Measurements from ENCODE around the gene PRRC2B.

PRRC2B gene

DNA sequence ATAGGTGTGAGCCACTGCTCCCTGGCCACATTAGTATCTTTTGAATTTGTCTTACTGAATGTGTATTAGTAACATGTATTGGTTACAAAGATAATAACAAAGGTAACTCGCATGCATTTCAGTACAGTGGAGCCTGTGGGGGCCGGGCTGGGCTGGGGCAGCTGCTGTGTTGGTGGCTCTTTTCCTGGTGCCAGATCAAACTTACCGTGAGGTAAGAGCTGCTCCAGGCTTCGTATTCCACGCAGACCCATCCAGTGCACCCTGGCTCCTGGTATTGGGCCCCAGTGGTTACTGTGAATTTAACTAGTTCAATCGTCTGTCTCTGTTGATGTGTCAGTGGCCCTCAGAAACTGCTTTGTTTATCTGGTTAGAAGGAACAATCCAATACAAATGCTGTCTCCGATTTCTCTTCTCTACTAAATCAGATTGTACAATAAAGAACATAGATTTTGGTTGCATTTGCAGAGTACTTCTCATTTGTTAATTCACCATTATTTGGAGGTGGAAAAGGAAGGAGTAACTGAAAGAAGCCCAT is 15.6 kb downstream of the PRRC2B start:
- no peak for DNase-seq (ENCODE audit: low read depth)

DNA sequence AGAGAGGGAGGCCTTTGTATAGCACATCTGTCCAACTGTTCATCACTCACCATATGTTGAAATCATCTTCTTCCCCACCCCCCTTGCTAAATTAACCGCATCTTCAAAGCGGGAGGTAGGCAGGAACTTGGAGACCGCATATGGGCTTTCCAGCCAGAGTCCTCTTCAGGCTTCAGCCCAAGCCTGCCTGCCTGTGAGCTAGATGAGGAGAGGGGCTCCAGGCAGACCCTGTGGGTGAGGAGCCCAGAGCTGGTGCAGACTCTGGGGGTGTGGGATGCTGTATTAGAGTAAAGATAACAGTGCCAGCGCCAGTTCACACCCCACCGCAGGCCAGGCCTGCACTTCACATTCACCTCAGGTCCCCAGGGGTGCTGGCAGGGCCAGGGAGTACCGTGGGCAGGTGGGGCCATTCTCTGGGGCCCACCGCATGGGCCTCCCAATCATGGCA is 16.2 kb downstream of the PRRC2B start:
- DNase-seq (ENCODE audit: low read depth): no peak

DNA sequence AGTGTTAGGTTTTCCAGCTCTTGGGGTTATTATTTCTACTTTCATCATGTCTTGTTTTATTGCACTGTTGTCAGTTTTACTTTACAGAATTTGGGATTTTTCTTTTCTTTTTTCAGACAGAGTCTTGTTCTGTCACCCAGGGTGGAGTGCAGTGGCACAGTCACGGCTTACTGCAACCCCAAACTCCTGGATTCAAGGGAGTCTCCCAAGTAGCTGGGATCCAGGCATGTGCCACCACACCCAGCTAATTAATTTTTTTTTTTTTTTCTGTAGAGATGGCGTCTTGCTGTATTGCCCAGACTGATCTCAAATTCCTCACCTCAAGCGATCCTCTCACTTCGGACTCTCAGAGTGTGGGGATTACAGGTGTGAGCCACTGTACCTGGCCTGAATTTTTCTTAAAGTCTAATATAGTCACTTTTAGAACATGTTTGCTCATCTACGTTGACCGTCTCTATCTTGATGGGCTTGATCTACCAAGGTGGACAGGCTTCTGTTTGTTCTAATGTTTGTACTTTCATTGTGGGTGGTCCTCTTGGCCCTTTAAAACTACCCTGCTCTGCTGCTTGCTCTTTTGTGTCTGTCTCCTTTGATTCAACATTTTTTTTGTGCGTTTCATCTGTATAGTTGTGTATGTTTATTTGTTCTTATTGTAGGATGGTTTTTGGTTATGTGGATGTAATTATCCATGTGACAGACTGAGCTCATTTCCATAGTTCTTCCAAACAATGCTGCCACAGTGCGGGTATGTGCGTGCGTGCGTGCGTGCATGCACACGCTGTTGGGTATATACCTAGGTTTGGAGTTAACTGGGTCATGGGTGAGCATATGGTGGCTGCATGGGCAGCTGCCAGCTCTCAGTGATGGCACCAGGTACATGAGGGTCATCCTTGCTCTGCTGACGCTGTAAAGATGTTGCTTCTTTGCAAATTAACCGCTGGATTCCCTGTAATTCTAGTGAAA is 18.1 kb downstream of the PRRC2B start:
- DNase-seq (ENCODE audit: low read depth): no peak

DNA sequence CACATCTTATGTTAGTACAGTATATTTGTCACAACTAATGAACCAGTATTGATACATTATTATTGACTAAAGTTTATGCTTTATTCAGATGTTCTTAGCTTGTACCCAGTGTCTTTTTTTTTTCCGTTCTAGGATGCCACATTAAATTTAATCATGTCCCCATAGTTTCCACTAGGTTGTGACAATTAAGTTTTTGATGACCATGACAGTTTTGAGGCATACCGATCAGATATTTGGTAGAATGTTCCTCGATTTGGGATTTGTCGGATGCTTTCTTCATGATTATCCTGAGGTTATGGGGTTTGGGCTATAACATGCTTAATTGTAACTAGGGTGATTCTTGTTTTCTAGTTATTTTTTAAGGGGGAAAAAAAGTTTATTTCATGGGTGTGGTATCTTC is 22.6 kb downstream of the PRRC2B start:
- no peak for DNase-seq (ENCODE audit: low read depth)

DNA sequence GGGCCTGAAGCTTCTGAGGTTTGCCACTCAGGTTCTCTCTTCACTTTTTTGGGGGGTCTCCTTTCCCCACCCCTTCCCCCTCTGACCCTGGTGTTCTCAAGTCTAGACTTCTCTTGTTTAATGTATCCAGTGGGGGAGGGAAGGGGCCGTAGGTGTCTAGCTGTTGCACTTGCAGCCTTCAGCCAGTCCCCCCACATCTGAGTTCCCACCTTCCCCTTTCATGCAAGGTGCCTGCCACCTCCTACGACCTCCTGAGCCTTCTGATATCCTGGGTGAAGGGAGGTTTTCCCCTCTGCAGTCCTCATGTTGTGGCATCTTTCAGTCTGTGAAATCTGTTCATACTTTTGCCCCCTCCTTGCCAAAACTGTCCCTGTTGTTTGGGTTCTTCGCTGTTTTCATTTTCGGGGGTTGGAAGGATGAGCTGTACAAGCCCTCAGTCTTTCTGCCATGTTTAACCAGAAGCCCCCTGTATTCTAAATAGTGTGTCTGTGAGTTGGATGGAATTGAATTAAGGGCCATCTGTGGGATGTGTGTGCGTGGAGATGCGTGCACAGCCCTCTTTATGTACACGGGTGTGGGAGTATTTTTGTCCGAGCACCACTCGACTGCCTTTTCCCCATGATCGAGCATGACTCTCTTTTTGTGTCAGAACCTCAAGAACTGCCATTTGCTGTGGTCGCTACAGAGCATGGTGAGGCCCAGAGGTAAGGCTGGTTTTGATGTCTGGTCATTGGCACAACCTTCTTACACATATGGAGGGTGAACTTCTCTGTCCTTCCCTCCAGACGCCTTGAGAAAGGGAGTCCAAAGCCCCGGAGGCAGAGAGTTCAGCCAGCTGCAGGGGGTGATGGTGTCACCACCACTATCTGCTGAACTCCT is 23.6 kb downstream of the PRRC2B start:
- DNase-seq (ENCODE audit: low read depth): no peak

DNA sequence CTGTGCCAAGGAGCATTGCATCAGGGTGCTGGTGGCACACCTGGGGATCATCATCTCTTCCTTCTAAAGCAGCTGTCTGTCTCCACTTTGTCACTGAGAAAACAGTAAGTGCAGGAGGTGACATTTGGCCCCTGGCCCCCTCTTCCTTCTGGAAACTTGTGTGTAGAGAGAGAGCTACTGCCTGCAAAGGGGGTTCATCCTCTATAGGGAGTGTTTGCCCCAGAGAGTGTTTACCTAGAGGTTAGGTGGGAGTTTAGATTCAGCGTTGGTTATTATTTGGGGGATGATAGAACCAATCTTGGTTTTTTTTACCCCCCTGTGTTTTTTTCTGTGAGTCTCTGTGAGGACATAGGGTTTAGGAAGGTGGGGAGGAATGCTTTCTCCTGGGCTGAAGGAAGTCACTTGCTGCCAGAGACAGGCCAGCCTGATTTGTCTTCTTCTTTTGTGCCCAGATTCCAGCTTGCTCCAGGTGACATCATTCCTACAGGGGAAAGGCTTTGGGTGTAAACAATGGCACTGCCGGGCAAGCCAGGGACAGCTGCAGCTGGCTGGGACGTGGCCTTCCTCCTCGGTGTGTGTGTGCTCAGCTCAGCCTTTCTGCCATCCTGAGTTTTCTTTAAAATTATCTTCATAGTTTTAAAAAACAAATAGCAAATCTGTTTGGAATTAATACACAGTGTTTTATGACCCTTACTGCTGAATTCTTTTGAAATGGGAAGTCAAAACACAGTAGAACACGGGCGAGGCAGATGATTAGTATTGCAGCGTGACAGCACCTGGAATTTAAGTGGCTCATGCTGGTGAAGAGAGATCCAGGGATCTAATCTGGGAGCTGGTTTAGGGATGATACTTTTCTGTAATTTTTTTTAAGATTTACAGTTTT is 24.5 kb downstream of the PRRC2B start:
- no peak for DNase-seq (ENCODE audit: low read depth)

DNA sequence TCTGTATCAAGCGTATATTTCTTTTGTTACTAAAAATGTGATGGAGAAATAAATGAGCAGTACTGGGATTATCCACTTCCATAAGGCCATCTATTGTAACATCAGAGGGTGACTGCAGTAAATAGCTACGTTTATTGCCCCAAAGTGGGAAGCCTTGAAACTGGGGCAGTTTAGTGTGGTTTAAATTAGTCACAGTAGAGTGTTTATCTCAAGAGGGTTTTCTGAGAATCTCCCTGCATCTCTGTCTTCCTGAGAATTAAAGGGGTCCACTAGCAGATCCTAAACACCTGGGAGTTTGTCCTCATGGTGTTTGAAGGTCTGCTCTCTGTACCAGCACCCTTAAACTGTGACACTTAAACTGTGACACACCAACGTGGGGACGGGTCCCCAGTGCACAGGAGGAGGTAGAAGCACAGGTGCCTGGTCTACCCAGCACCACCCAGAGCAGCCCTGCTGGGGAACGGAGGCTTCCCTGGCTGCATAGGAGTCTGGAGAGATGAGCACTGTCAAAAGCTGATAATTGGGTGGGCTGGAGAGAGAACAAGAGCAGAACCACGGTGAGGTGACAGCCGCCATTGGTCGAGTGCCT is 25.2 kb downstream of the PRRC2B start:
- DNase-seq (ENCODE audit: low read depth): no peak

DNA sequence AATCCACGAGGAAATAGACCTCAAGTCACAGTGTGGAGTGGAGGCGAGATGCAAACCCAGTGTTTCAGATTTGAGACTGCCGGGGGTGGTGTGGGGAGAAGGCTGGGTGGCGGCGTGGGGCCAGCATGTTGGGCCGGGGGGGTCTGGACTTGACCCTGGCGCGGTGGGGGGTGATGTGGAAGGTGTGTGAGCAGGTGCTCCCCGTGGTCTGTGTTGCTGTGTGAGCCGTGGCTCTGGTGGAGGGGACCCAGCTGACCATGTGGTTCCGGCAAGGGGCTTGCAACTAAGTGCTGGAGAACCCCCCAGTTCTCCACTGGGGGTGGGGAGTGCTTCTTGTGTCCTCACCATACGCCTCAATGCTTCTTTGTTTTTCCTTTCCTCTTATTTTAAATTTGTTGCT is 25.8 kb downstream of the PRRC2B start:
- no peak for DNase-seq (ENCODE audit: low read depth)

DNA sequence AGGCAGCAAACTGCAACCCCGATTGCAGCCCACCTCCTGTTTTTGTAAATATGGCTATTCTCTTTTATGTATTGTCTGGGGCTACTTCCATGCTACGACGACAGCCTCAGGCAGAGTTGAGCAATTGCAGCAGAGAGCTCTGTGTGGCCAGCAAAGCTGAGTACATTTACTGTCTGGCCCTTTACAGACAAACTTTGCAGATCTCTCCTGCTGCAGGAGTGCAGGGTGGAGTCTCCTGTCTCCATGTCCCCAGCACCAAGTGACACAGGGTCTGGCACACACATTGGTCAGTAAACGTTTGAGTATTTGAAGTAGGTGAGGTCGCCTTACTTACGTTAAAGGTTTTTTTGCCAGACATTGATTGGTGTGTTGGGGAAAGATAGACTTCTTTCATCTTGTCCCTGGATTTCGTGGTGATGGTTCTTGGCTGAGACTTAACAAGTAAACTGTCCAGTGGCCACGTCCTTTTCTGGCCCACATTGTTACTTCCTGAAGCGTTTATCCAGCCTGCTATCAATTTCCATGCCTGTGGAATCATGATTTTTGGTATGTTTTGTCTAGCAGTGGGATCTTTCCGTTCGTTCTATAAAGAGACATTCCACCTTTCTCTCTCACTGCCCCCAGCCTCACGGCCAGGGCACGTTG is 27.2 kb downstream of the PRRC2B start:
- DNase-seq (ENCODE audit: low read depth): no peak

DNA sequence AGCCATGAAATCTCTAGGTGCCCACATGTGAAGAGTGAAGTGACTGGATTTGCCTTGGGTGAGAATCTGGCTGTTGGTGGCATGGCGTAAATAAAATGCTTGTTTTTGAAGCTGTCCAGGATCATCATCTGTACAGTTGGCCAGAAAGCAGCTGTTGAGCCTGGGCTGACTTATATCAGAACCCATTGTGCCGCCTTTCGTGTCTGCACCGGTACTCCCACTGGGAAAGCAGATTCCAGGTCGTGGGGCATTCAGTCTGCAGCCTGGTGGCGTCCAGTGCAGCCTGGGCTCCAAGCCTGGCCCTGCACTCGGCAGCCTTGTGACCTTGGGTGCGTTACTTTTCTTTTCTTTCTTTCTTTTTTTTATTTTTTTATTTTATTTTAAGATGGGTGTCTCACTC is 27.8 kb downstream of the PRRC2B start:
- no peak for DNase-seq (ENCODE audit: low read depth)

DNA sequence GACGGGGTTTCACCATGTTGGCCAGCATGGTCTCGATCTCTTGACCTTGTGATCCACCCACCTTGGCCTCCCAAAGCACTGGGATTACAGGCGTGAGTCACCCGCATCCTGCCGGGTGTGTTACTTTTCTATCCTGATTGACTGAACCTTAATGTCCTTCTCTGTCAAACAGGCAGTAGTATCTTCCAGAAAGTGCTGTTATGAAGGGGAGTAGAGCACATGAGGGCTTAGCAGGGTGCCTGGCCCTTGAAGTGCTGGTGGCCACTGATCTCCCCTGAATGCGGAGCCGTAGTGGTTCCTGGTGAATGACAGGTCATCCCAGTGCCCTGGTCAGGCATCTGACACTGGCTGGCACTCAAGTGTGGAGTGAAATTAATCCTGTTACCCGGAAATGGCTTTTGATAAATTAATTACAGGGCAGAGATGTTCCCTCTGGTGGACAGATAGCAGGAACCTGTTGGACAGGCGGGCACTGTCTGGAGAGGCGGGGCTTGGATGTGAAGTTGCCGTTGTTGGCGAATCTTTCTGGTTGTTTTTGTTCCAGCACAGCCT is 28.4 kb downstream of the PRRC2B start:
- no peak for DNase-seq (ENCODE audit: low read depth)

DNA sequence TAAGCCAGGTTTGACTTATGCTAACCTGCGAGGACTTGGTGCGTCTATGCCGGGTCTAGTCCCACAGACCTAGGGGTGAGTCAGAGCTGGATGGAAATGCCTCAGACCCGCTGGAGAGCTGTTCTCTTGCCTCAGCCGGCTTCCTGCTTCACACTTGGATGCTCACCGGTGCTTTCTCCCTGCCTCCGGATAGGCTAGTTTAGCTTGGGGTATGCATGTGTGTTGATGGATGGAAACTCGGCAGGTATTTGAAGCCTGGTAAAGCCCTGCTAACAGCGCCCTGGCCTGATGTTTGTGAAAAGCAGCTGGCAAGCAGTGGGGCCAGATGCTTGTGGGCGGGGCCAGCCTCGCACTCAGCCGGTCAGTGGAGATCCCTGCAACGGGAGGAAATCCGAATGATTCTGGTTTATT is 29.3 kb downstream of the PRRC2B start:
- DNase-seq (ENCODE audit: low read depth): no peak

DNA sequence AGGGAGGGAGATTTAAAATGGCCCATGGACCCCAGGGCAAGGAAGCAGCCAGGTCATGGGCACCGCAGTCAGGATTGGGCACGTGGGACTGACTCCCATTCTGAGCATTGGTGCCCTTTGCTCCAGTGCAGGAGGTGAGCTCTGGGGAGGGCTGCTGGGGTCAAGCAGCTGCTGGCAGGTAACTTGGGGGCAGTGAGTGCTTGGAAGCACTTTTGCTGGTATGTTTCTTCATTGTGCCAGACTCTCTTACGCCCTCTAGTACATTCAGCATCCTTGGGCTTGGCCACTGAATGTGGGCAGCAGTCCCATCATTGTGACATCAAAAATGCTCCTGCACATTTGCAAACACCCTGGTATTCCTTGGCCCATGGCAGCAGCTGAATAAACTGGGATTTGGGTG is 32.7 kb downstream of the PRRC2B start:
- DNase-seq (ENCODE audit: low read depth): no peak

DNA sequence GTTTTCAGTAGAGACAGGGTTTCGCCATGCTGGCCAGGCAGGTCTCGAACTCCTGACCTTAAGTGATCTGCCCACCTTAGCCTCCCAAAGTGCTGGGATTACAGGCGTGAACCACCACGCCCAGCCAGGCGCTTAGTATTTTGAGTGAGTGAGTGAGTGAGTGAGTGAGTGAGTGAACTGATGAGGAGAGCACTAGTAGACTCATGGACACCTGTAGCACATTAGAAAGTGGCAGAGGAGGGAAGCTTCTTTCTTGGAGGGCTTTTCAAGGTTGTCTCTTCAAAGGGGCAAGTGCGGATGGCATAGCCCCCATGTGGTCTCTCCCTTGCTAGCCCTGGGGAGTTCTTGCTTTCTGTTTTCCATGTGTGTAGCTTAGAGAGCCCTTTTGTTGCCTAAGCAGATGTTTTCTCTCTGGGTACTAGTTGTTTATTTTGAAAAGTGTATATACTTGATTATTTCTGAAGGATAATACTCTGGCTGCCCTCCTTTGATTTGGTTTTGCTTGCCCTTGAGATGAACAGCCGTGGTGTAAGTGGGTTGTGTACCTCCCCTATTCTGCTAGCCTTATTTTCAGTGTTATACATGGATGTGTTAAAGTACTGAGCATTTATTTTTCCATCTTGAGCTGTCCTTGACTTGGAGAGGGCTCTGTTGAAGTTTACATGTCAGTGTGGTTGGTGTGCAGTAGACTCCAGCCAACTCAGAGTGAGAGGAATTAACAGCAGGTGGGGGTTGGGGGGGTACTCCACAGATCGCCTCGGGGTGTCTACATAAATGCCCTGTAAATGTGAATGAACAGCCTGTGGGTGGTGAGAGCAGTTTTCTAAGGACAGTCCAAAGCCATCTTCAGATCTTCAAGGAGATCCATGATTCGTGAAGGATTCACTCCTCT is 35.5 kb downstream of the PRRC2B start:
- DNase-seq (ENCODE audit: low read depth): no peak

DNA sequence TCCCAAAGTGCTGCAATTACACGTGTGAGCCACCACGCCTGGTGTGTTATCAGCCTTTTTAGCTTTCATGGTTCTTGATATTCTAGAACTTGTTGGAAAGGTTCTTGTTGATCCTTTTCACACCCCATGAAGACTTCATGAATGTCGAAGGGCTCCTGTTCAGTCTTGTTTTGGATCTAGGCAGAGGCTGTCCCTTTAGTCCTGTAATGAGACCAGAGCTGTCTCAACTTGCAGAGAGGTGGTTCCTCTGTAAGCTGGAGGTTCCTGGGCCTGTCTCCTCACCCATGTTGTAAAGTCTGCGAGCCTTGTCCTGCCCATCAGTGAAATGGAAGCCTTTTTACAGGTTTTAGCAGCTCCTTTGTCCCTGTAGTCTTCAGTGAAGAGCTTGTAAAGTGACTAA is 38.2 kb downstream of the PRRC2B start:
- no peak for DNase-seq (ENCODE audit: low read depth)

DNA sequence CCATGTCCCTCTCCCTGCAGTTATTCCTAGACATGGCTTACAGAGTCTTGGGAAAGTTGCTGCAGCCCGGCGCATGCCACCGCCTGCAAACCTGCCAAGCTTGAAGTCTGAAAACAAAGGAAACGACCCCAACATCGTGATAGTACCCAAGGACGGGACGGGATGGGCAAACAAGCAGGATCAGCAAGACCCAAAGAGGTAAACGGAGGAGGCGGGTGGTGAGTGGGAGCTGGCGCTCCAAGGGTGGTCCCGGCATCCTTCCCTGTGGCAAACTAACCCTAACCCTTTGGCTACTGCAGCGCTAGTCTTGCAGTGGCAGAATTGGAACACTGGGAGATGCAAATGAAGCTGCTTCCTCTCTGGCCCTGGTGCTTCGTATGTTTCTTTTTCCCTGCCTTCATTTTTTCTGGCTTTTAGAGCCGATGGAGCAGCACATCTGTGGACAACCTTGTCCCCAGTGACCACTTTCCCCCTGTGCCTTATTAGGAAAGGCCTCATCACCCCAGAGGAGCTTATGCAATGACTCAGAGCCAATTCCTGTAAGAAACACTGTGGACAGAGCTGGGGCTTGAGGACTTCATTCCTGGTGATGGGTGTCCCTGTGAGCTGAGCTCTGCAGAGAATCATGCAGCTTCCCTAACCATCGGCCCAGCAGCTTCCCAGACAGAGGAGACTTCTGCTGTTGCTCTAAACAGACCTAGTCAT is 38.9 kb downstream of the PRRC2B start:
- no peak for DNase-seq (ENCODE audit: low read depth)

DNA sequence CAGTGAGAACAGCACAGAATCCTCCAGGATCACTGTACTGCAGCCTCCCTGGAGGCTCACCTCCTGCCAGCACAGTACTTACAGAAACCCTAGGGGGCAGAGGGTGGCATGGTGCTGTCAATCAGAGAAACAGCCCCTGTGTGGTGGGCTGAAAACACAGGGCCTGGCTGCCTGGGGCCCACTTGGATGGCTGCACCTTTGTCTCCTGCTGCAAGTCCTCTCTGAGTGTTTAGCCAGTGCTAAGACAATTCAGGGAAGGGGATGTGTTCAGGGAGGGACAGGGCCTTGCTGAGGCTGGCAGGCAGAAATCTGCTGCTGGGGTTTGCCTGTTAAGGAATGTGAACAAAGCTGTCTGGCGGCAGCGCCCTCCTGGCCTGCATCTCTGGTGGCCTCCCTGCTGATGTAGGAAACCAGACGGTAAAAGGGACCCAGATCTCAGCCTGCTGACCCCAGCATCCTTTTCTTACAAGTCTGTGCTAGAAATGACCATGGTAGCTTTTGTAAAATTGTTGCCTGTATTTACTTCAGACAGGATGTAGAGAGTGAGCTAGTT is 39.5 kb downstream of the PRRC2B start:
- DNase-seq (ENCODE audit: low read depth): no peak

DNA sequence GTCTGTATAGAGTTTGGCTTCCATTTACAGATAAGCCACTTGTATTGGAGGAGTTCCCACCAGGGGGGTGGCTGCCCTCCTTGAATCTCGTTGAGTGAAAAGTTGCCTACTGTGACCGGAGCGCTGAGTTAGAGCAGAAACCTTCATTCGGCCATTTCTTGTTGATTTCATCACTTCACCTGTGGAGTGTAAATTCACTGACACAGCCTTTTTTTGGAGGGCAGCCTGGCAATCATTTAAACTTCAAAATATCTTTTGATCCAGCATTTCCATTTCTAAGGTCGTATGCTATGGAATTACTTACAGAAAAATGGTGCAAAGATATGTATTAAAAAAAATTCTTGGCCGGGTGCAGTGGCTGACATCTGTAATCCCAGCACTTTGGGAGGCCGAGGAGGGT is 40.8 kb downstream of the PRRC2B start:
- DNase-seq (ENCODE audit: low read depth): no peak

All from activated T-helper 9 cell treated with anti-CD3 and anti-CD28 coated beads, Interleukin-2, amount 50 U/mL, for 16 hours (primary cell).